CD4-positive, alpha-beta T cell (primary cell): ENCODE measurements around the gene CACNA1D. TPM values are rescaled to one million over a fixed set of nuclear protein-coding genes. Genes with fewer than 3 reads are reported as not detected.

Source experiments
- ATAC-seq: fragments of 200-7000 bp; cut with Tn5 transposase; one replicate; pipeline ENCODE4 v1.10.0; 2022; ENCODE audit warnings: mild to moderate bottlenecking; ENCODE audit not compliant: poor library complexity
- CTCF ChIA-PET: fragments of 350-600 bp; sonication (Branson Sonifier 250); formaldehyde crosslinking; loops from one replicate; lab custom pipeline; 2021; ENCODE audit warnings: antibody characterized with exemption, inconsistent platforms; lab: Charles Lee
- POLR2A ChIA-PET: fragments of 350-600 bp; sonication (Branson Sonifier 250); formaldehyde crosslinking; loops from one replicate; lab custom pipeline; 2021; ENCODE audit warnings: antibody characterized with exemption, inconsistent platforms; lab: Charles Lee
- DNase-seq, 14 experiments: peaks; one replicate each; pipeline ENCODE4 v3.0.0-alpha.2; 2013 to 2020; ENCODE audit warnings: mixed read lengths in 2 of 14
- H3K27ac ChIP-seq, 2 donors: one replicate each; pipeline versions ENCODE4 v1.5.1 to v1.7.0; 2013; ENCODE audit warnings: low read length in 2 of 2, low read depth in 1 of 2, mild to moderate bottlenecking in 1 of 2
- H3K27me3 ChIP-seq, 2 experiments: 1 replicate in 1 of 2; 2 replicates in 1 of 2; pipeline versions ENCODE4 v1.6.1 to v1.7.0; 2013; ENCODE audit warnings: low read length in 2 of 2, control low read depth in 1 of 2, mild to moderate bottlenecking in 1 of 2, moderate library complexity in 1 of 2; ENCODE audit not compliant: insufficient read depth in 2 of 2, control insufficient read depth in 1 of 2
- H3K36me3 ChIP-seq: one replicate; pipeline ENCODE4 v1.6.1; 2013; ENCODE audit warnings: low read length, control low read depth; ENCODE audit not compliant: insufficient read depth
- H3K4me1 ChIP-seq: one replicate; pipeline ENCODE4 v1.6.1; 2013; ENCODE audit warnings: low read length, control low read depth; ENCODE audit not compliant: insufficient read depth
- H3K4me3 ChIP-seq: one replicate; pipeline ENCODE4 v1.5.1; 2013; ENCODE audit warnings: mild to moderate bottlenecking, low read length, moderate library complexity
- H3K9me3 ChIP-seq, 2 experiments: 1 replicate in 1 of 2; 2 replicates in 1 of 2; pipeline versions ENCODE4 v1.6.1 to v1.7.0; 2013; ENCODE audit warnings: low read length in 2 of 2, mild to moderate bottlenecking in 2 of 2, control low read depth in 1 of 2, moderate library complexity in 1 of 2; ENCODE audit not compliant: control insufficient read depth in 1 of 2, insufficient read depth in 1 of 2
- H3K27ac Mint-ChIP-seq: one replicate; pipeline ENCODE4 v1.8.0; 2020; ENCODE audit warnings: mixed read lengths
- H3K27me3 Mint-ChIP-seq: one replicate; pipeline ENCODE4 v1.8.0; 2021; ENCODE audit warnings: mixed read lengths
- H3K36me3 Mint-ChIP-seq: one replicate; pipeline ENCODE4 v1.8.0; 2021; ENCODE audit warnings: low read depth, mixed read lengths
- H3K4me1 Mint-ChIP-seq: one replicate; pipeline ENCODE4 v1.8.0; 2021; ENCODE audit warnings: low read depth, mixed read lengths
- H3K4me3 Mint-ChIP-seq: one replicate; pipeline ENCODE4 v1.8.0; 2020; ENCODE audit warnings: mild to moderate bottlenecking, mixed read lengths
- H3K9me3 Mint-ChIP-seq: one replicate; pipeline ENCODE4 v1.8.0; 2020; ENCODE audit warnings: mixed read lengths
- intact Hi-C, 2 experiments: fragments of 100-400 bp; cut with DNase I in 1 of 2; cut with micrococcal nuclease in 1 of 2; formaldehyde crosslinking; loops; one replicate each; pipeline versions ENCODE4 v1.15.1 to v1.9.0; 2023 to 2025; cut with DNase I, micrococcal nuclease
- total RNA-seq, 174 experiments: library from RNA in 2 of 174; stranded (reverse) in 2 of 174; gene quantifications; one replicate each; pipeline ENCODE4 v1.2.3 and lab custom pipeline; 2021 to 2026
- TF ChIP-seq, protein P1 (sequence below): fragments of 200-600 bp; IDR thresholded peaks from one replicate; pipeline ENCODE4 v1.8.0; 2022; ENCODE audit warnings: antibody characterized with exemption, mild to moderate bottlenecking

Gene CACNA1D
- total RNA-seq, 2 experiments from 2014 or later = not detected

- Histone ChIP-seq H3K36me3 (no peaks in the 10 kb centered on the region), H3K27me3 (peaks cover 6 to 11% of the 10 kb centered on the region in 2 experiments), H3K9me3 (no peaks in the 10 kb centered on the region), H3K27ac (no peak overlapping the region), H3K4me1 (no peaks in the 10 kb centered on the region), H3K4me3 (no peak overlapping the region)
- TF ChIP-seq, protein P1, sequence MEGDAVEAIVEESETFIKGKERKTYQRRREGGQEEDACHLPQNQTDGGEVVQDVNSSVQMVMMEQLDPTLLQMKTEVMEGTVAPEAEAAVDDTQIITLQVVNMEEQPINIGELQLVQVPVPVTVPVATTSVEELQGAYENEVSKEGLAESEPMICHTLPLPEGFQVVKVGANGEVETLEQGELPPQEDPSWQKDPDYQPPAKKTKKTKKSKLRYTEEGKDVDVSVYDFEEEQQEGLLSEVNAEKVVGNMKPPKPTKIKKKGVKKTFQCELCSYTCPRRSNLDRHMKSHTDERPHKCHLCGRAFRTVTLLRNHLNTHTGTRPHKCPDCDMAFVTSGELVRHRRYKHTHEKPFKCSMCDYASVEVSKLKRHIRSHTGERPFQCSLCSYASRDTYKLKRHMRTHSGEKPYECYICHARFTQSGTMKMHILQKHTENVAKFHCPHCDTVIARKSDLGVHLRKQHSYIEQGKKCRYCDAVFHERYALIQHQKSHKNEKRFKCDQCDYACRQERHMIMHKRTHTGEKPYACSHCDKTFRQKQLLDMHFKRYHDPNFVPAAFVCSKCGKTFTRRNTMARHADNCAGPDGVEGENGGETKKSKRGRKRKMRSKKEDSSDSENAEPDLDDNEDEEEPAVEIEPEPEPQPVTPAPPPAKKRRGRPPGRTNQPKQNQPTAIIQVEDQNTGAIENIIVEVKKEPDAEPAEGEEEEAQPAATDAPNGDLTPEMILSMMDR = no peak
- ATAC-seq = no peak
- no peak overlapping the region for H3K4me3 Mint-ChIP-seq
- no peak overlapping the region for H3K27ac Mint-ChIP-seq
- H3K9me3 Mint-ChIP-seq = no peaks in the 10 kb centered on the region
- H3K27me3 Mint-ChIP-seq = peaks cover 45% of the 10 kb centered on the region
- no peaks in the 10 kb centered on the region for H3K36me3 Mint-ChIP-seq
- no peak for DNase-seq
- ChIA-PET POLR2A (no interaction called here), CTCF (no interaction called here)
- H3K4me1 Mint-ChIP-seq = no peaks in the 10 kb centered on the region
- intact Hi-C loops = no loop called here
Measured at GRCh38 chr3:53628536-53629401, 134.4 kb downstream of the CACNA1D start.

DNA sequence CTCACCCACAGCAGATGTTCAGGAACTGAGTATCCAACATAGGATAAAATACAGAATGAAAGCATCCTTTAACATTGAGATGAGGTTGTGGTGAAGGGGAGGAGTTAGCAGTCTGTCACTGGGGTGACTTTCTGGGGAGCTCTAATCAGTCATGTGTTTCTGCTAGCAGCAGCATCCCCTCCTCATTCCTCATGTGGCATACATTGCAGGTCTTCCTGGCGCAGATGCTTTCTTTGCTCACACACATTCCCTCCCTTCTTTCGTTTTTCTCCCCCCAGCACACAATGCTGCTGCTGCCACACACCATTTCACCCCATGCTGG is 135.0 kb downstream of the CACNA1D start:
- Histone ChIP-seq H3K4me1 (no peaks in the 10 kb centered on the region), H3K27me3 (peaks cover 6 to 12% of the 10 kb centered on the region in 2 experiments), H3K4me3 (no peak overlapping the region), H3K9me3 (no peaks in the 10 kb centered on the region), H3K27ac (no peak overlapping the region), H3K36me3 (no peaks in the 10 kb centered on the region)
- TF ChIP-seq, protein P1 = no peak
- POLR2A ChIA-PET = no interaction called here
- intact Hi-C loops = no loop called here
- ATAC-seq (no peak), DNase-seq (no peak)
- H3K36me3 Mint-ChIP-seq = no peaks in the 10 kb centered on the region
- H3K9me3 Mint-ChIP-seq = no peaks in the 10 kb centered on the region
- CTCF ChIA-PET = no interaction called here
- no peak overlapping the region for H3K4me3 Mint-ChIP-seq
- no peaks in the 10 kb centered on the region for H3K4me1 Mint-ChIP-seq
- peaks cover 45% of the 10 kb centered on the region for H3K27me3 Mint-ChIP-seq
- no peak overlapping the region for H3K27ac Mint-ChIP-seq

DNA sequence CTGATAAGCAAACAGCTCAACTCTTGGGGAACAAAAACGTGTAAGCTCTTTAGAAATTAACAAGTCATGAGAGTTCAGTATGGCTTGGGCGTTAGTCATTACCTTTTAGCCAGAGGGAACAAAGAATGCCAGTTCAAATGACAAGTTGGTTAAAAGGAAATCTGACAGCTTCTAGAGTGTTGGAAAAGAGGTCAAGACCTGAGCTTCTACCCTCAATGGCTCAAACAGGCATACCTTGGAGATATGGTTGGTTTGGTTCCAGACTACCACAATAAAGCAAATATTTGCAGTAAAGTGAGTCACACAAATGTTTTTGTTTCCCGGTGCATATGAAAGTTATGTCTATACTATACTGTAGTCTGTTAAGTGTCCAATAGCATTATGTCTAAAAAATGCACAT is 136.1 kb downstream of the CACNA1D start:
- H3K4me3 ChIP-seq = no peak overlapping the region
- intact Hi-C loops = no loop called here
- Mint-ChIP-seq H3K27ac (no peak overlapping the region), H3K27me3 (peaks cover 39% of the 10 kb centered on the region), H3K36me3 (no peaks in the 10 kb centered on the region), H3K4me1 (no peaks in the 10 kb centered on the region), H3K4me3 (no peak overlapping the region), H3K9me3 (no peaks in the 10 kb centered on the region)
- H3K27ac ChIP-seq = no peak overlapping the region
- peaks cover 11 to 14% of the 10 kb centered on the region in 2 experiments for H3K27me3 ChIP-seq
- DNase-seq = no peak
- TF ChIP-seq, protein P1 = no peak
- H3K9me3 ChIP-seq = no peaks in the 10 kb centered on the region
- ChIA-PET CTCF (no interaction called here), POLR2A (interaction anchor here (0.6 kb wide), 1 partner anchor 331 kb away, joined by 3 read pairs; no protein-coding TSS in a partner anchor)
- H3K36me3 ChIP-seq = no peaks in the 10 kb centered on the region
- no peak for ATAC-seq
- H3K4me1 ChIP-seq = no peaks in the 10 kb centered on the region
